Measurements from ENCODE around the gene PRG2.

Gene PRG2

GRCh38 chr11:57395905-57396623, 5.6 kb upstream of the PRG2 start:
- no peak for DNase-seq

GRCh38 chr11:57394203-57394965, 3.9 kb upstream of the PRG2 start:
- no peak for DNase-seq

- DNase-seq: no peak
Measured at GRCh38 chr11:57392763-57393105, 2.3 kb upstream of the PRG2 start.

GRCh38 chr11:57392066-57392762, 1.8 kb upstream of the PRG2 start:
- DNase-seq: no peak

- DNase-seq: no peak
Measured at GRCh38 chr11:57391539-57391938, 1.1 kb upstream of the PRG2 start.

GRCh38 chr11:57391111-57391510, 661 bp upstream of the PRG2 start:
- no peak for DNase-seq

- DNase-seq: peak in 1 of 2 donors; percentile 40
Measured at GRCh38 chr11:57387289-57388030, 3.0 kb downstream of the PRG2 start.

GRCh38 chr11:57386178-57386940, 4.1 kb downstream of the PRG2 start:
- no peak for DNase-seq

- no peak for DNase-seq
Measured at GRCh38 chr11:57380975-57381374, 9.5 kb downstream of the PRG2 start, which contains the start of gene PRG3. PRG3 (minus strand) TSS chr11:57381150; CDS start chr11:57380708, 442 bp downstream.

- no peak for DNase-seq
Measured at GRCh38 chr11:57379732-57380131, 10.7 kb downstream of the PRG2 start.

GRCh38 chr11:57378186-57378585, 12.3 kb downstream of the PRG2 start:
- DNase-seq: no peak

- DNase-seq: no peak
Measured at GRCh38 chr11:57377107-57377506, 13.3 kb downstream of the PRG2 start.

GRCh38 chr11:57376095-57377090, 14.1 kb downstream of the PRG2 start:
- DNase-seq: no peak

GRCh38 chr11:57375490-57375889, 15.0 kb downstream of the PRG2 start:
- DNase-seq: no peak

GRCh38 chr11:57374966-57375365, 15.5 kb downstream of the PRG2 start:
- DNase-seq: no peak

- no peak for DNase-seq
Measured at GRCh38 chr11:57373146-57373545, 17.3 kb downstream of the PRG2 start.

- DNase-seq: no peak
Measured at GRCh38 chr11:57370941-57371340, 19.5 kb downstream of the PRG2 start.

GRCh38 chr11:57370251-57370650, 20.2 kb downstream of the PRG2 start:
- no peak for DNase-seq

- no peak for DNase-seq
Measured at GRCh38 chr11:57368845-57369232, 21.6 kb downstream of the PRG2 start.

- no peak for DNase-seq
Measured at GRCh38 chr11:57368106-57368844, 22.2 kb downstream of the PRG2 start.

Measured in bone marrow (tissue), 2 donors.